ENCODE measurements around the gene KIAA1328. TPM values are rescaled to one million over a fixed set of nuclear protein-coding genes. Genes with fewer than 3 reads are reported as not detected.

The KIAA1328 gene
- total RNA-seq, 3 donors from 2014 or later, result 17.4 to 36.1 (median 25.6) TPM

- Histone ChIP-seq H3K36me3 (no peaks in the 10 kb centered on the region), H3K27ac (no peak overlapping the region), H3K4me1 (no peaks in the 10 kb centered on the region), H3K27me3 (no peaks in the 10 kb centered on the region), H3K9me3 (no peaks in the 10 kb centered on the region), H3K4me3 (no peak overlapping the region)
- intact Hi-C loops (cut with DNase I; ENCODE audit: low total_unique reads), result no loop called here
- no peak for DNase-seq (ENCODE audit: low spot score in 2 of 2)
- TF ChIP-seq POLR2A (IDR thresholded peaks at IDR 0.05) (no peak), CTCF (IDR thresholded peaks at IDR 0.05) (no peak), POLR2AphosphoS5 (IDR thresholded peaks at IDR 0.05) (no peak)
Measured at GRCh38 chr18:37184209-37184868, 355.4 kb downstream of the KIAA1328 start.

- intact Hi-C loops (cut with DNase I; ENCODE audit: low total_unique reads), result no loop called here
- H3K4me3 ChIP-seq, result no peak overlapping the region
- no peaks in the 10 kb centered on the region for H3K36me3 ChIP-seq
- no peak for DNase-seq (ENCODE audit: low spot score in 2 of 2)
- no peaks in the 10 kb centered on the region for H3K4me1 ChIP-seq
- H3K27me3 ChIP-seq, result no peaks in the 10 kb centered on the region
- H3K9me3 ChIP-seq, result no peaks in the 10 kb centered on the region
- no peak for TF ChIP-seq POLR2A (IDR thresholded peaks at IDR 0.05)
- TF ChIP-seq CTCF (IDR thresholded peaks at IDR 0.05), result no peak
- TF ChIP-seq POLR2AphosphoS5 (IDR thresholded peaks at IDR 0.05), result no peak
- no peak overlapping the region for H3K27ac ChIP-seq
Measured at GRCh38 chr18:37188016-37188791, 359.3 kb downstream of the KIAA1328 start.

- H3K9me3 ChIP-seq, result peaks cover 6 to 21% of the 10 kb centered on the region in 2 donors
- TF ChIP-seq POLR2A (IDR thresholded peaks at IDR 0.05), result no peak
- TF ChIP-seq CTCF (IDR thresholded peaks at IDR 0.05), result no peak
- intact Hi-C loops (cut with DNase I; ENCODE audit: low total_unique reads), result no loop called here
- H3K27me3 ChIP-seq, result no peaks in the 10 kb centered on the region
- H3K4me1 ChIP-seq, result no peaks in the 10 kb centered on the region
- no peak overlapping the region for H3K4me3 ChIP-seq
- H3K36me3 ChIP-seq, result no peaks in the 10 kb centered on the region
- H3K27ac ChIP-seq, result no peak overlapping the region
- no peak for DNase-seq (ENCODE audit: low spot score in 2 of 2)
Measured at GRCh38 chr18:37199741-37200140, 370.8 kb downstream of the KIAA1328 start.

GRCh38 chr18:37207343-37207742 lies 378.4 kb downstream of the KIAA1328 start:
- H3K36me3 ChIP-seq, result no peaks in the 10 kb centered on the region
- H3K27ac ChIP-seq, result no peak overlapping the region
- intact Hi-C loops (cut with DNase I; ENCODE audit: low total_unique reads), result no loop called here
- DNase-seq (ENCODE audit: low spot score in 2 of 2), result no peak
- no peaks in the 10 kb centered on the region for H3K27me3 ChIP-seq
- H3K4me1 ChIP-seq, result no peaks in the 10 kb centered on the region
- no peak overlapping the region for H3K4me3 ChIP-seq
- peaks cover 6 to 15% of the 10 kb centered on the region in 2 donors for H3K9me3 ChIP-seq
- TF ChIP-seq POLR2A (IDR thresholded peaks at IDR 0.05), result no peak
- no peak for TF ChIP-seq CTCF (IDR thresholded peaks at IDR 0.05)
- no peak for TF ChIP-seq POLR2AphosphoS5 (IDR thresholded peaks at IDR 0.05)

GRCh38 chr18:37210781-37211180 lies 381.9 kb downstream of the KIAA1328 start:
- H3K36me3 ChIP-seq, result no peaks in the 10 kb centered on the region
- no peak overlapping the region for H3K27ac ChIP-seq
- no peak for DNase-seq (ENCODE audit: low spot score in 2 of 2)
- H3K27me3 ChIP-seq, result no peaks in the 10 kb centered on the region
- TF ChIP-seq POLR2A (IDR thresholded peaks at IDR 0.05) (no peak), CTCF (IDR thresholded peaks at IDR 0.05) (no peak), POLR2AphosphoS5 (IDR thresholded peaks at IDR 0.05) (no peak)
- intact Hi-C loops (cut with DNase I; ENCODE audit: low total_unique reads), result no loop called here
- H3K9me3 ChIP-seq, result peaks cover 0 to 5% of the 10 kb centered on the region in 2 donors
- H3K4me1 ChIP-seq, result no peaks in the 10 kb centered on the region
- H3K4me3 ChIP-seq, result no peak overlapping the region
